ENCODE data around the gene POLN.

Gene POLN

GRCh38 chr4:2049811-2050210, 192.1 kb downstream of the POLN start:
- no peak for ATAC-seq
- TF ChIP-seq TSHZ2 (CRISPR knock-in tag; IDR thresholded peaks at IDR 0.05) (no peak), ARNTL (CRISPR knock-in tag; IDR thresholded peaks at IDR 0.05; ENCODE audit: borderline replicate concordance, low read depth) (no peak), GLIS3 (CRISPR knock-in tag; IDR thresholded peaks at IDR 0.05) (no peak), BACH2 (CRISPR knock-in tag; IDR thresholded peaks at IDR 0.05; ENCODE audit: borderline replicate concordance) (no peak), ZNF70 (CRISPR knock-in tag; IDR thresholded peaks at IDR 0.05) (no peak), TCF4 (CRISPR knock-in tag; IDR thresholded peaks at IDR 0.05; ENCODE audit: borderline replicate concordance) (no peak), CSRNP3 (CRISPR knock-in tag; IDR thresholded peaks at IDR 0.05) (no peak), PATZ1 (CRISPR knock-in tag; IDR thresholded peaks at IDR 0.05; ENCODE audit: borderline replicate concordance) (no peak), ZNF8 (CRISPR knock-in tag; IDR thresholded peaks at IDR 0.05) (no peak), PPARA (CRISPR knock-in tag; IDR thresholded peaks at IDR 0.05; ENCODE audit: borderline replicate concordance) (no peak), ESRRG (CRISPR knock-in tag; IDR thresholded peaks at IDR 0.05) (no peak), ZFP3 (CRISPR knock-in tag; IDR thresholded peaks at IDR 0.05) (no peak), POU6F1 (CRISPR knock-in tag; IDR thresholded peaks at IDR 0.05; ENCODE audit: borderline replicate concordance, low read depth) (no peak), ZFP30 (CRISPR knock-in tag; IDR thresholded peaks at IDR 0.05) (no peak), ZC3H10 (CRISPR knock-in tag; IDR thresholded peaks at IDR 0.05) (no peak), OSR1 (CRISPR knock-in tag; IDR thresholded peaks at IDR 0.05) (no peak), CSDC2 (CRISPR knock-in tag; IDR thresholded peaks at IDR 0.05) (no peak), SNAI2 (CRISPR knock-in tag; IDR thresholded peaks at IDR 0.05) (no peak), TOX (CRISPR knock-in tag; IDR thresholded peaks at IDR 0.05; ENCODE audit: borderline replicate concordance) (no peak)

- TF ChIP-seq ZFP3 (CRISPR knock-in tag; IDR thresholded peaks at IDR 0.05), result no peak
- no peak for TF ChIP-seq ZNF8 (CRISPR knock-in tag; IDR thresholded peaks at IDR 0.05)
- TF ChIP-seq ARNTL (CRISPR knock-in tag; IDR thresholded peaks at IDR 0.05; ENCODE audit: borderline replicate concordance, low read depth), result no peak
- no peak for TF ChIP-seq OSR1 (CRISPR knock-in tag; IDR thresholded peaks at IDR 0.05)
- no peak for TF ChIP-seq ZNF565 (CRISPR knock-in tag; conservative IDR thresholded peaks at IDR 0.05; ENCODE audit: low read depth)
- TF ChIP-seq TSHZ2 (CRISPR knock-in tag; IDR thresholded peaks at IDR 0.05), result no peak
- no peak for TF ChIP-seq SNAI2 (CRISPR knock-in tag; IDR thresholded peaks at IDR 0.05)
- TF ChIP-seq ZFP30 (CRISPR knock-in tag; IDR thresholded peaks at IDR 0.05), result no peak
- no peak for ATAC-seq
These were observed 192.5 kb downstream of the POLN start for GRCh38 chr4:2049381-2049780.

Measured in SK-N-SH treated with all-trans-retinoic acid at 6 μM for 48 hours (cell line).